IPS-11a (cell line): ENCODE measurements around the gene ING3.

ENCODE experiments used
- H3K4me3 ChIP-seq: one replicate; pipeline ENCODE4 v1.5.1; 2013; ENCODE audit warnings: low read depth, low read length, control low read depth

ING3 gene

GRCh38 chr7:120950539-120951308 is at the start of gene ING3:
ING3 (plus strand) TSS chr7:120950777; CDS start chr7:120950897, 120 bp downstream.
- H3K4me3 ChIP-seq, result peak within 1 kb of the TSS; percentile 69

GRCh38 chr7:120915314-120916105 is 35.1 kb upstream of the ING3 start:
- H3K4me3 ChIP-seq, result no peak overlapping the region

GRCh38 chr7:120916121-120916520 is 34.5 kb upstream of the ING3 start:
- no peak overlapping the region for H3K4me3 ChIP-seq

- H3K4me3 ChIP-seq, result no peak overlapping the region
Measured at GRCh38 chr7:120916538-120916937, 34.0 kb upstream of the ING3 start.

GRCh38 chr7:120919466-120919865 is 31.1 kb upstream of the ING3 start:
- no peak overlapping the region for H3K4me3 ChIP-seq

- H3K4me3 ChIP-seq, result no peak overlapping the region
Measured at GRCh38 chr7:120920034-120920433, 30.5 kb upstream of the ING3 start.

GRCh38 chr7:120920591-120921274 is 29.8 kb upstream of the ING3 start:
- no peak overlapping the region for H3K4me3 ChIP-seq

GRCh38 chr7:120924837-120925236 is 25.7 kb upstream of the ING3 start:
- no peak overlapping the region for H3K4me3 ChIP-seq

- H3K4me3 ChIP-seq, result no peak overlapping the region
Measured at GRCh38 chr7:120925392-120925791, 25.2 kb upstream of the ING3 start.

- H3K4me3 ChIP-seq, result no peak overlapping the region
Measured at GRCh38 chr7:120926943-120927346, 23.6 kb upstream of the ING3 start.

- H3K4me3 ChIP-seq, result no peak overlapping the region
Measured at GRCh38 chr7:120927454-120928103, 23.0 kb upstream of the ING3 start.

GRCh38 chr7:120931243-120931642 is 19.3 kb upstream of the ING3 start:
- H3K4me3 ChIP-seq, result no peak overlapping the region

GRCh38 chr7:120933475-120933874 is 17.1 kb upstream of the ING3 start:
- no peak overlapping the region for H3K4me3 ChIP-seq

GRCh38 chr7:120939345-120939744 is 11.2 kb upstream of the ING3 start:
- no peak overlapping the region for H3K4me3 ChIP-seq

GRCh38 chr7:120941064-120941463 is 9.5 kb upstream of the ING3 start:
- H3K4me3 ChIP-seq, result no peak overlapping the region

GRCh38 chr7:120941856-120942255 is 8.7 kb upstream of the ING3 start:
- H3K4me3 ChIP-seq, result no peak overlapping the region

- no peak overlapping the region for H3K4me3 ChIP-seq
Measured at GRCh38 chr7:120942861-120943260, 7.7 kb upstream of the ING3 start.

GRCh38 chr7:120944826-120945562 is 5.6 kb upstream of the ING3 start:
- no peak overlapping the region for H3K4me3 ChIP-seq

- no peak overlapping the region for H3K4me3 ChIP-seq
Measured at GRCh38 chr7:120947980-120948379, 2.6 kb upstream of the ING3 start.

GRCh38 chr7:120949393-120949911 is 1.1 kb upstream of the ING3 start:
- H3K4me3 ChIP-seq, result peak overlapping the region; percentile 69
